Prostate gland (tissue), 2 donors: ENCODE measurements around the gene GATA6. TPM values are rescaled to one million over a fixed set of nuclear protein-coding genes. Genes with fewer than 3 reads are reported as not detected.

Experiments
- DNase-seq: peaks from one replicate; pipeline ENCODE4 v3.0.0-alpha.2; 2019; ENCODE audit warnings: low spot score
- H3K27ac ChIP-seq, 2 donors: fragments of 200-600 bp; sonication (generic); 2 replicates each; pipeline ENCODE4 v1.5.1; 2017 to 2019
- H3K27me3 ChIP-seq: fragments of 200-600 bp; sonication (generic); replicated peaks from 2 replicates; pipeline ENCODE4 v1.5.1; 2019; ENCODE audit not compliant: insufficient read depth
- H3K36me3 ChIP-seq, 2 donors: fragments of 200-600 bp; sonication (generic); 1 replicate in 1 of 2; 2 replicates in 1 of 2; pipeline versions ENCODE4 v1.5.1 to v1.8.1; 2017 to 2019
- H3K4me1 ChIP-seq: fragments of 200-600 bp; sonication (generic); replicated peaks from 2 replicates; pipeline ENCODE4 v1.5.1; 2019
- H3K4me3 ChIP-seq, 2 donors: fragments of 200-600 bp; sonication (generic); 2 replicates each; pipeline ENCODE4 v1.5.1; 2017 to 2019
- H3K9me3 ChIP-seq: fragments of 200-600 bp; sonication (generic); 2 replicates; pipeline ENCODE4 v1.5.1; 2017
- CTCF ChIP-seq, 4 experiments: fragments of 200-600 bp in 2 of 4; fragments of 450-650 bp in 2 of 4; sonication (generic) in 2 of 4; IDR thresholded peaks; 1 replicate in 3 of 4; 2 replicates in 1 of 4; pipeline ENCODE4 v1.5.1; 2016 to 2019; ENCODE audit warnings: antibody characterized with exemption in 4 of 4, mild to moderate bottlenecking in 2 of 4, moderate library complexity in 2 of 4
- POLR2A ChIP-seq: fragments of 450-650 bp; IDR thresholded peaks from one replicate; pipeline ENCODE4 v1.6.1; 2016; ENCODE audit warnings: antibody characterized with exemption, mild to moderate bottlenecking
- POLR2AphosphoS5 ChIP-seq: sonication (generic); formaldehyde crosslinking; IDR thresholded peaks from one replicate; pipeline ENCODE4 v1.6.1; 2017; ENCODE audit warnings: antibody characterized with exemption
- WGBS: methylation state at CpG from one replicate; pipeline ENCODE4 v1.1.5; 2018; 5-methylcytosine and 5-hydroxymethylcytosine counted together
- intact Hi-C: fragments of 100-400 bp; cut with DNase I; formaldehyde crosslinking; loops from one replicate; pipeline ENCODE4 v1.14.2; 2022
- total RNA-seq, 2 donors: library from RNA; depleted of rRNA; stranded (reverse); fragments of >200 nt; gene quantifications; one replicate each; pipeline ENCODE4 v1.1.0, GENCODE V29; 2016

Gene GATA6
- total RNA-seq, 2 donors from 2014 or later, result 9.8 to 49.0 TPM

DNA sequence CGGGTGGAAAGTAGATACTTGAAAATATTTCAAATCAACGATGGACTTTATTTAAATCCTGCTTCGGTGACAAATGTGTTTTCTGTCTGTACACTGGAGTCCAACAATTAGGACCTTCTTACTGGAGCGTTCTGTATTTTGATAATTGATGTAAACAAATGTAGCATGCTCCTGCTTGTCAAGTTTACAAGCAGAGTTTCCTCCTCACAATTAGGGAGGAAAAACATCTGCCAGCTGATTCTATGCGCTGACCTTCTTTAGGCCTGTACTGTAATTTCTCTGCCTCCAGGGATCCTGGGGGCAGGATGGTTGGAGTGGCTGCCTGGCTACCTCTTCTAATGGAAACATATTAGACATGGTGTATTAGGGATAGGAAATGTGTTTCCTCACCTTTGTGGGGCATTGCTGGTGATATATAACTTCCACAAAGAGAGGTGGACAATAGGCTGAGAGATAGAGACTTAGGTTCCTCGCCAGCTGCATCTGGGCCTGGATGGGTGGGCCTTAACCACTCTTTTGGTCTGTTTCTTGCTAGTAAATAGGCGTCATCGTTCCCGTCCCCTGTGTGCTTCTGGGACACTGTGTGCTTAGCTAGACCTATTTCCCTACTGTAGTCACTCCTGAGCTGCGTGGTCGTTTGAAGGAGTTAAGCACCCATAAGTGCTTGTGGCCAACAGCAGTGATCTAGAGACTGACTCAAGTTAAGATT is 19.3 kb downstream of the GATA6 start:
- H3K36me3 ChIP-seq, result no peaks in the 10 kb centered on the region
- no peak overlapping the region for H3K4me3 ChIP-seq
- WGBS, result 76% methylated on average over 11 of the region's 11 CpGs
- intact Hi-C loops, result loop anchor here (5.0 kb wide), 1 partner anchor 374 kb away; no protein-coding TSS in a partner anchor
- no peak for TF ChIP-seq POLR2A
- TF ChIP-seq POLR2AphosphoS5, result no peak
- no peak for TF ChIP-seq CTCF (IDR thresholded peaks at IDR 0.05)
- no peaks in the 10 kb centered on the region for H3K27me3 ChIP-seq
- H3K27ac ChIP-seq, result no peak overlapping the region
- no peaks in the 10 kb centered on the region for H3K4me1 ChIP-seq
- H3K9me3 ChIP-seq, result no peaks in the 10 kb centered on the region
- DNase-seq, result no peak

DNA sequence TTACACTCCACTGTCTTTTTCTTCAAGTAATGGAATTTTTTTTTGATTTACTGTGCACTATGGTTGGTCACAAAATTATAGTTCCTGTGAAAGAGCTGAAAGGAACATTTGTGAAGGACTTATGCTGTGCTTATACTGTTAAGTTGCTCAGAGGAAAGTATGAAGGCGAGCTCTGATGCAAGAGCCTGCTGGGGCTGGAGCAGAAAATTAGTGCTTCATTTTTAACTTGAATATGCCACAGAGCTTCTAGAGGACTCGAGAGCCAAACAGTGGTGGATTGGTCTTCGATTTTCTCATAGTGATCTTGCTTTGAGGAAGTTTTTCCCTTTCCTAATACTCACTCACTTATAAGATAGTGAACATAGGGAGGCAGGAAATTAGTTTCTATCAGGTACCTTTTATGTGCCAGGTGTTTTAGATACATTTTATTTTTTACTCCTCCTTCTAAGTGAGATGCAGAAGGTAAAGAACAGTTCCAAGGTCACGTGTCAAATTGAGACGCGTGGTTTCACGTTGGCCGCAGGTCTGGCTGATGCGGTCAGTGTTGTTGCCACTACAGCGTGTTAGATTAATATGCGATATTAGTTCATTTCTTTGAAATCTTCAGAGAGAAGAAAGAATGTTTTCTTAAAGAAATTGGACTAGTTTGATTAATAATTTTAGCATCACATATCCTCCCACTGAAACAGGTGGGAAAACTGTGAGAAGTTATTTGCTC is 20.2 kb downstream of the GATA6 start:
- H3K36me3 ChIP-seq, result no peaks in the 10 kb centered on the region
- H3K9me3 ChIP-seq, result no peaks in the 10 kb centered on the region
- no peak for DNase-seq
- H3K27me3 ChIP-seq, result no peaks in the 10 kb centered on the region
- WGBS, result 84% methylated on average over 11 of the region's 11 CpGs
- TF ChIP-seq CTCF (IDR thresholded peaks at IDR 0.05) (no peak), POLR2AphosphoS5 (no peak), POLR2A (no peak)
- H3K27ac ChIP-seq, result no peak overlapping the region
- intact Hi-C loops, result loop anchor here (5.0 kb wide), 2 partner anchors 278 to 373 kb away; no protein-coding TSS in a partner anchor
- H3K4me3 ChIP-seq, result no peak overlapping the region
- H3K4me1 ChIP-seq, result no peaks in the 10 kb centered on the region

- no peak overlapping the region for H3K4me3 ChIP-seq
- H3K4me1 ChIP-seq, result no peaks in the 10 kb centered on the region
- no peak overlapping the region for H3K27ac ChIP-seq
- no peak for DNase-seq
- H3K36me3 ChIP-seq, result no peaks in the 10 kb centered on the region
- intact Hi-C loops, result loop anchor here (5.0 kb wide), 1 partner anchor 276 kb away; no protein-coding TSS in a partner anchor
- H3K9me3 ChIP-seq, result no peaks in the 10 kb centered on the region
- TF ChIP-seq POLR2AphosphoS5, result no peak
- no peak for TF ChIP-seq CTCF (IDR thresholded peaks at IDR 0.05)
- TF ChIP-seq POLR2A, result no peak
- no peaks in the 10 kb centered on the region for H3K27me3 ChIP-seq
- 68% methylated on average over 5 of the region's 5 CpGs for WGBS
Observed at GRCh38 chr18:22191346-22191695, 21.9 kb downstream of the GATA6 start.

DNA sequence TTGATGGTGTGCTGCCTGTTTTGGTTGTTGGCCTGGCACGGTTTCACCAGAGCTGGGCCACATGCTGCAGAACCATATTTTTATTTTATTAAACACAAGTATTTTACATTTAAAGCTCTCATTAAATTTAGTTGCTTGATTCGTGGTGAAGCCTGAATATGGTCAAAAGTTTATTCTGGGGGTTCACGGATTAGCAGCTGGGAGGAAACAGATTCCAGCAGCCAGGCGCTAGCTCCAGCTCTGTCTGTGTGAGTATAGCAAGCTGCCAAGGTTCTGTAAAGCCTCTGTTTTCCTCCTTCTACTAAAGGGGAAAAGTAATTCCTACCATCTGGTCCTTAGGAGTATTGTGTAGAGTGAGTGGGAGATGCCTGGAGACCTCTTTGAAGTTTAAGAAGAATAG is 22.5 kb downstream of the GATA6 start:
- 58% methylated on average over 4 of the region's 4 CpGs for WGBS
- Histone ChIP-seq H3K27me3 (no peaks in the 10 kb centered on the region), H3K9me3 (no peaks in the 10 kb centered on the region), H3K4me3 (no peak overlapping the region), H3K36me3 (no peaks in the 10 kb centered on the region), H3K4me1 (no peaks in the 10 kb centered on the region), H3K27ac (no peak overlapping the region)
- no peak for DNase-seq
- intact Hi-C loops, result loop anchor here (5.0 kb wide), 1 partner anchor 275 kb away; no protein-coding TSS in a partner anchor
- no peak for TF ChIP-seq POLR2AphosphoS5
- no peak for TF ChIP-seq POLR2A
- no peak for TF ChIP-seq CTCF (IDR thresholded peaks at IDR 0.05)
